Right kidney (tissue), 9 donors: ENCODE measurements around the gene CLIP4.
"Not testable (repeated sequence)": the region's sequence is repeated elsewhere in the genome, so short reads cannot be mapped to it uniquely, and the experiment has no call there.

Experiments
- DNase-seq: peaks from one replicate; pipeline ENCODE4 v3.0.0-alpha.2; 2016
- long read RNA-seq, 8 donors: transcript quantifications; one replicate each; lab custom pipeline, GENCODE V29; 2026

The CLIP4 gene
- long read RNA-seq, donor 1, full-length matches to known transcripts, result 3 of 3 reads
- long read RNA-seq, donor 1, partial matches to known transcripts, result 0 of 3 reads
- long read RNA-seq, donor 1, other reads (novel, unspliced or antisense), result 0 of 3 reads
- long read RNA-seq, donor 2, full-length matches to known transcripts, result 2 of 2 reads
- long read RNA-seq, donor 2, partial matches to known transcripts, result 0 of 2 reads
- long read RNA-seq, donor 2, other reads (novel, unspliced or antisense), result 0 of 2 reads
- long read RNA-seq, donor 3, full-length matches to known transcripts, result 1 of 1 reads
- long read RNA-seq, donor 3, partial matches to known transcripts, result 0 of 1 reads
- long read RNA-seq, donor 3, other reads (novel, unspliced or antisense), result 0 of 1 reads
- long read RNA-seq, donor 4, result 0 reads
- long read RNA-seq, donor 5, result 0 reads
- long read RNA-seq, donor 6, full-length matches to known transcripts, result 1 of 1 reads
- long read RNA-seq, donor 6, partial matches to known transcripts, result 0 of 1 reads
- long read RNA-seq, donor 6, other reads (novel, unspliced or antisense), result 0 of 1 reads
- long read RNA-seq, donor 7, full-length matches to known transcripts, result 1 of 1 reads
- long read RNA-seq, donor 7, partial matches to known transcripts, result 0 of 1 reads
- long read RNA-seq, donor 7, other reads (novel, unspliced or antisense), result 0 of 1 reads
- long read RNA-seq, donor 8, full-length matches to known transcripts, result 1 of 1 reads
- long read RNA-seq, donor 8, partial matches to known transcripts, result 0 of 1 reads
- long read RNA-seq, donor 8, other reads (novel, unspliced or antisense), result 0 of 1 reads

- peak; percentile 79 for DNase-seq
Observed at GRCh38 chr2:29114946-29115609, at the start of gene CLIP4. Gene CLIP4 (plus strand): TSS chr2:29115415. CDS start chr2:29121389, 5,974 bp downstream.

GRCh38 chr2:29066271-29066860 is 48.8 kb upstream of the CLIP4 start:
- DNase-seq, result no peak

- DNase-seq, result no peak
Observed at GRCh38 chr2:29066997-29067605, 48.1 kb upstream of the CLIP4 start.

- no peak for DNase-seq
Observed at GRCh38 chr2:29068513-29068912, 46.7 kb upstream of the CLIP4 start.

- peak; percentile 29 for DNase-seq
Observed at GRCh38 chr2:29070526-29070925, 44.7 kb upstream of the CLIP4 start.

GRCh38 chr2:29071032-29071975 is 43.9 kb upstream of the CLIP4 start:
- no peak for DNase-seq

GRCh38 chr2:29072251-29072650 is 43.0 kb upstream of the CLIP4 start:
- DNase-seq, result no peak

- no peak for DNase-seq
Observed at GRCh38 chr2:29072971-29073725, 42.1 kb upstream of the CLIP4 start.

- no peak for DNase-seq
Observed at GRCh38 chr2:29073933-29074332, 41.3 kb upstream of the CLIP4 start.

GRCh38 chr2:29074411-29074810 is 40.8 kb upstream of the CLIP4 start, which contains the start of gene PCARE:
Gene PCARE (minus strand): TSS chr2:29074523. CDS start chr2:29074261, 262 bp downstream.
- no peak for DNase-seq

GRCh38 chr2:29075894-29076705 is 39.1 kb upstream of the CLIP4 start:
- DNase-seq, result no peak

- DNase-seq, result no peak
Observed at GRCh38 chr2:29079887-29080286, 35.3 kb upstream of the CLIP4 start.

GRCh38 chr2:29080886-29081743 is 34.1 kb upstream of the CLIP4 start:
- no peak for DNase-seq

- DNase-seq, result no peak
Observed at GRCh38 chr2:29082804-29083495, 32.3 kb upstream of the CLIP4 start.

- DNase-seq, result no peak
Observed at GRCh38 chr2:29084554-29084953, 30.7 kb upstream of the CLIP4 start.

- DNase-seq, result not testable (repeated sequence)
Observed at GRCh38 chr2:29090311-29090710, 24.9 kb upstream of the CLIP4 start.

- DNase-seq, result no peak
Observed at GRCh38 chr2:29096969-29097368, 18.2 kb upstream of the CLIP4 start.
